Skeletal muscle cell (primary cell): ENCODE data around the gene FAM111B.

Experiments used
- DNase-seq: peaks from one replicate; pipeline ENCODE4 v3.0.0-alpha.2; 2010; ENCODE audit warnings: low read depth
- H3K4me3 ChIP-seq: 2 replicates; pipeline ENCODE4 v1.5.1; 2011; ENCODE audit warnings: low read depth, mild to moderate bottlenecking, control low read depth, low read length, moderate library complexity

The FAM111B gene

GRCh38 chr11:59145534-59145933 is 38.5 kb downstream of the FAM111B start:
- peak overlapping the region; percentile 61 for H3K4me3 ChIP-seq

GRCh38 chr11:59151761-59152160 is 44.7 kb downstream of the FAM111B start:
- no peak for DNase-seq
- no peak overlapping the region for H3K4me3 ChIP-seq

More at GRCh38 chr11:59145534-59145933, 38.5 kb downstream of the FAM111B start:
- DNase-seq: peak; percentile 67

GRCh38 chr11:59152312-59152951 is 45.4 kb downstream of the FAM111B start:
- DNase-seq: no peak
- H3K4me3 ChIP-seq: no peak overlapping the region

GRCh38 chr11:59154610-59155009 is 47.6 kb downstream of the FAM111B start:
- no peak overlapping the region for H3K4me3 ChIP-seq
- no peak for DNase-seq

DNA sequence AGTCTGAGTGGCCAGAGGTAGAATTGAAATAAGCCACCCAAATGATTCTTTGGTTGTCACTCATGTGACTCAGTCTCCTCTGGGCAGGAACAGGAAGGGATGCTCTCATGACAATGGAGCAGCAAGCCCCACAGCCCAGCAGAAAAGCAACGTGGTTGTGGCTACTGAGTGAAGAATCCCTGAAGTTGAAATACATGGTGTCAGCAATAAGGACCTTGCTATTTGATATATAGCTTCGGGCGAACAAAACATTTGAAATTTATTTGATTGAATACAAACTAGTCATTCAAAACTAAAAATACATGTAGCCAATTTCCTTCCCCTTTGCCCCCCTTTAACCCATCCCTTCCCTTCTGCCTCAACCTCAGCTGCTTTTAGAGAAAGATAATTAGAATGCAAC is 50.4 kb downstream of the FAM111B start:
- H3K4me3 ChIP-seq: no peak overlapping the region
- DNase-seq: no peak

DNA sequence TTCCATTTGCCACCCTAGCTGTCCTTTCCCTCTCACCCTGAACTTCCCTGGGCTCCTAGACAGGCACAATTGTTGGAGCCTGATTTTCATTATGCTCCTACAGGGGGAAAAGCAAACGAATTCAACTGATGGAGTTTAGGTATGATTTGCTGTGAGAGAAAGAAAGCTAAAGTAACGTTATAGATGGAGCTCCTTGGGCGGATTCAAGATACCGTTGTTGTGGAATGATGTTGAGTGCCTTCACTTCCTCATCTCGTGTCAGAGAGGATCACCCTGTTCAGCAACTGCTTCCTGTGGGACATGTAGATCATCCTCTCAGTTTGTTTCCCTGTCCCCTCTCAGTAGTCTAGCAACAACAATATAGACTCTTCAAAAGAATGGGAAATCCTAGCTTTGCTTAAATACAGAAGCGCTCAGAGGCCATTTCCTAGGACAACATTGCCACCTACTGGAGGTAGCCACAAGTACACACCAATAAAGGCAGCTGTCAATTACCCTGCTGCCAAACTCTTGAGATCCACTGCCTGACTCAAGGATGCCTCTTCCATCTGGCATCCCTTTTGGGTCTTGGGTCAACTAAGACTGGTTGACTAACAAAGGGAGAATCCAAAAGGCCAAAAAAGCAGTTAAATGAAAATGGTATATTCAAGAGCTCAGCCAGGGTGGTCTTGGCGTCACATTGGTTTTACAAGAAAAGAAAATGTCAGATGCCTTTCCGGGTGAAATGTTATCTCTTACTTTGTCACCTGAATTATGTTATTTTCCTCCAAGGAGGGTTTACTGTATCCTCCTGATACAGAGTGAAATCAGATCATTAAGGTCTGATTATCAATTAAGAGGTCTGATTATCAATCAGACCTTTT is 51.4 kb downstream of the FAM111B start:
- DNase-seq: no peak
- peak overlapping the region; percentile 1 for H3K4me3 ChIP-seq

- DNase-seq: no peak
- no peak overlapping the region for H3K4me3 ChIP-seq
Measured at GRCh38 chr11:59164028-59164427, 57.0 kb downstream of the FAM111B start.

DNA sequence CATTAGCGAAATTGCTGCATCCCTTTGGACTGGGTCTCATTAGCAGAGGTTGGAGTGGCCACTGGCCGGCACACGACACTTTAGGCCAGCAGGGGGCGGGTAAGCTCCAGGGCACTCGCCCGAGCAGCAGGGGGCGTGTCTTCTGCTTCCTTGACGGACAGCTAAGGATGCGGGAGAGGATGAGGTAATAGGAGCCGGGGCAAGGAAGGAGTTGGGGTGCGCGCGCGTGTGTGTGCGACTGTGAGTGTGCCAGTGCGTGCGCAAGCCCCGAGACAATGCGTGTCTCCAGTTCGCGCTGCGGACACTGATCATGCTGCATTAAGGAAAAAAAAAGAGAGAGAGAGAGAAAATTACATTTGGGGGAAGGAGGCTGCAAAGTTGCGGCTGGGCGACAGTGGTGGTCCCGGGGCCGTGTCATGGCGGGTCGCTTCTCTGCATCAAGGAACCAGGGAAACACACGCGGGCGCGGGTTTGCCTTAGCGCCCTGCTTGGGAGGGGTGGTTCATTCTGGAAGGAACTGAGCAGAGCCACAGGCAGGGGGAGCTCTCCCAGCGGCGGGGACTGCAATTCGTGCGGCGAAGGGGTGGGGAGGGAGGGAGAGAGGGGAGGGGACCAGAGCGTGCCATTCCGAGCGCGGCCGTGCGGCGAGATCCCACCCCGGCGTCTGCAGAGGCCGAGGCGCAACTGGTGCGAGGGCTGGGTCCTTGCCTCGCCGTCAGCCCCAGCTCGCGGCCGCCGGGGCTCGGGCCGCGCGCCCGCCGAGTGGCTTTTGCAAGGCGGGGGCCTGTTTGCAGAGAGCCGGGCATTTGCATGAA is 64.7 kb downstream of the FAM111B start, which contains the start of gene DTX4:
DTX4 (plus strand) TSS at position 625 of the 815 bp plus-strand sequence. CDS start 464 bp downstream, outside the sequence.
- peak within 1 kb of the TSS; percentile 64 for H3K4me3 ChIP-seq
- DNase-seq: peak; percentile 62

- peak overlapping the region; percentile 64 for H3K4me3 ChIP-seq
- no peak for DNase-seq
Measured at GRCh38 chr11:59172345-59173079, 65.5 kb downstream of the FAM111B start.

- DNase-seq: no peak
- peak overlapping the region; percentile 64 for H3K4me3 ChIP-seq
Measured at GRCh38 chr11:59173080-59173963, 66.3 kb downstream of the FAM111B start.

DNA sequence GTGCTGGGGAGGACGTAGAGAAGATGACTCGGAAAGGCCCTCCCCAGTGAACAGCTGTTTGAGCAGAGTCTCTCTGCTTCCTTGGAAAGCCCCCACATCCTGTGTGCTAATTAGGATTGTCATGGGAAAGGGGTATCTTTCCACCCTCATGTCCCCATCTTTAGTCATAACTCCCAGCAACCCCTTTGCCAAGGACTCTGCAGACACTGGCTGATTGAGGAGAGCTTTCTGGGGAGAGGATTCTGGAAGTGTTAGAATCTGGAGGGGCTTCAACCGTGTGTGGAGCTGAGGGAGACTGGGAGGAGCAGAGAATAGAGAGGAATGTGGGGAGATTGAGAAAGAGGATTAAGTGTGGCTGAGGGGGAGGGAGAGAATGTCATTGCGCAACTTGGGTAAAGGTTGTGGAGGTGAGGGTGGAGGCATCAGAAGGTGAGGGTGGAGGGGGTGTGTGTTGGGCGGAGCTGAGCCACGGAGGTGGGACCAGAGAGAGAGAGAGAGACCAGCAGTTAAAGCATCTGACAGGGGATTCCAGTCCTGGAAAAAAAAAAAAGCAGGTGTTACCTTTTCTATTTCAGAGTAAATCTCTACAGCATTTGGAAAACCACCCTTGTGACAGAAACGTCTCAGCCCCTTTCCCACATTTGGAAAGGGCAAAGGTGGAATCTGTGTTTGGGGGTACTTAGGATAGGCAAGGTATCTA is 67.1 kb downstream of the FAM111B start:
- DNase-seq: no peak
- H3K4me3 ChIP-seq: peak overlapping the region; percentile 64

DNA sequence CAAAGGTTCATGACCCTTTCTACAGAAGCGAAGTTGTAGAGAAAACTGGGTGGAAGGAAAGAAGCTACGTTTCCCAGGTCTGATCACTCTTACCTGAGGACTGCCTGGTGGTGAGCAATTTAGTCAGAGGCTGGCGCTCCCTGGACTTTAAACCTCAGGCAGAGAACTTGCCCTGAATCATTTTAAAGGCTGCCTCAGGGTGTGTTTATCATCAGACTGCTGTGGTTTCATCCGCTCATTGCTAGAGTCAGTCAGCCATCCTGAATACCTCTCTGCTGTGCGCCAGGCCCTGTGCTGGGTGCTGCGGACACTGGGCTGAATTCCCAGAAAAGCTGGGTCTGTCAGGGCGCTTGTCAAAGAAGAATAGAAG is 67.6 kb downstream of the FAM111B start:
- no peak overlapping the region for H3K4me3 ChIP-seq
- DNase-seq: no peak

DNA sequence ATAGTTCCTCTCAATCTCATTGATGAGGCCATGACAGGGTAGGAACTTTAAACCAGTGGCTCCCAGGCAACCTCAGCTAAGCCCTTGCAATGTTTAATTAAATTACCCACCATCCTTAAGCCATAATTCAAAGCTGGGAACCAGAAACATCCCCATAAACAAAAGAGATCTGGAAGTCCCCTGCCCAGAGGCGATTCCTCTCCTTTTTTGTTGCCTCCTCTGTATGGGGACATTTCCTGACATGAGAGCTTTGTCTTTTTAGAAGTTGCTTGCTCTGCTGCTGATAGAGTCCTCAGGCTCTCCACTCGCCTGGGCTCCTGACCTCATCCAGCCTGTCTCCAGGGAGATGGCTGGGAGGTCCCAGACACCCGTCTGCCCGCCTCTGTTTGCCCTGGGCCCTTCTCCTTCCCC is 68.1 kb downstream of the FAM111B start:
- DNase-seq: no peak

GRCh38 chr11:59176330-59176729 is 69.3 kb downstream of the FAM111B start:
- no peak overlapping the region for H3K4me3 ChIP-seq
- DNase-seq: no peak

More for the DNA sequence above, 68.1 kb downstream of the FAM111B start:
- no peak overlapping the region for H3K4me3 ChIP-seq
